ENCODE data around the gene NABP2. TPM values are rescaled to one million over a fixed set of nuclear protein-coding genes. Genes with fewer than 3 reads are reported as not detected.
"Not testable (repeated sequence)": the region's sequence is repeated elsewhere in the genome, so short reads cannot be mapped to it uniquely, and the experiment has no call there.

Gene NABP2
- total RNA-seq, result 17.8 and 20.8 TPM in 2 replicates

- peak; percentile 92 for DNase-seq (ENCODE audit: low read depth)
These were observed at the start of gene NABP2 for GRCh38 chr12:56224102-56224701. Gene NABP2, plus strand, starts transcription at chr12:56224342. Its CDS starts 515 bp downstream, at chr12:56224857.

- no peak for DNase-seq (ENCODE audit: low read depth)
These were observed 45.8 kb upstream of the NABP2 start for GRCh38 chr12:56178347-56178746.

GRCh38 chr12:56186957-56187356 is 37.2 kb upstream of the NABP2 start:
- no peak for DNase-seq (ENCODE audit: low read depth)

GRCh38 chr12:56188131-56188777 is 35.9 kb upstream of the NABP2 start:
- no peak for DNase-seq (ENCODE audit: low read depth)

GRCh38 chr12:56188778-56189098 is 35.4 kb upstream of the NABP2 start:
- no peak for DNase-seq (ENCODE audit: low read depth)

GRCh38 chr12:56189099-56189917 is 34.8 kb upstream of the NABP2 start, which contains the start of gene SMARCC2:
Gene SMARCC2, minus strand, starts transcription at chr12:56189483. Its CDS starts 22 bp downstream, at chr12:56189461.
- DNase-seq (ENCODE audit: low read depth), result peak; percentile 71

- peak; percentile 72 for DNase-seq (ENCODE audit: low read depth)
These were observed 34.0 kb upstream of the NABP2 start for GRCh38 chr12:56189918-56190694.

GRCh38 chr12:56190695-56191155 is 33.4 kb upstream of the NABP2 start:
- peak; percentile 16 for DNase-seq (ENCODE audit: low read depth)

- no peak for DNase-seq (ENCODE audit: low read depth)
These were observed 31.6 kb upstream of the NABP2 start for GRCh38 chr12:56192582-56192981.

- peak; percentile 85 for DNase-seq (ENCODE audit: low read depth)
These were observed 31.0 kb upstream of the NABP2 start for GRCh38 chr12:56193025-56193578.

GRCh38 chr12:56196818-56197550 is 27.2 kb upstream of the NABP2 start:
- not testable (repeated sequence) for DNase-seq (ENCODE audit: low read depth)

GRCh38 chr12:56197921-56198635 is 26.1 kb upstream of the NABP2 start:
- DNase-seq (ENCODE audit: low read depth), result no peak

- DNase-seq (ENCODE audit: low read depth), result no peak
These were observed 25.3 kb upstream of the NABP2 start for GRCh38 chr12:56198836-56199235.

- DNase-seq (ENCODE audit: low read depth), result no peak
These were observed 21.8 kb upstream of the NABP2 start for GRCh38 chr12:56202366-56202765.

GRCh38 chr12:56202838-56203237 is 21.3 kb upstream of the NABP2 start:
- DNase-seq (ENCODE audit: low read depth), result no peak

- DNase-seq (ENCODE audit: low read depth), result no peak
These were observed 19.9 kb upstream of the NABP2 start for GRCh38 chr12:56204275-56204674.

- no peak for DNase-seq (ENCODE audit: low read depth)
These were observed 18.7 kb upstream of the NABP2 start for GRCh38 chr12:56205445-56205844.

- peak; percentile 45 for DNase-seq (ENCODE audit: low read depth)
These were observed 17.5 kb upstream of the NABP2 start for GRCh38 chr12:56206452-56207166.

GRCh38 chr12:56208006-56208405 is 16.1 kb upstream of the NABP2 start:
- no peak for DNase-seq (ENCODE audit: low read depth)

- no peak for DNase-seq (ENCODE audit: low read depth)
These were observed 11.8 kb upstream of the NABP2 start for GRCh38 chr12:56212361-56212760.

Data from renal cortical epithelial cell (primary cell).